CD4-positive, alpha-beta T cell treated with Interleukin-10 for 1 hour (primary cell): ENCODE measurements around the gene RBM10.

ENCODE experiments used
- DNase-seq: peaks from one replicate; pipeline ENCODE4 v3.0.0-alpha.2; 2020

RBM10 gene

DNA sequence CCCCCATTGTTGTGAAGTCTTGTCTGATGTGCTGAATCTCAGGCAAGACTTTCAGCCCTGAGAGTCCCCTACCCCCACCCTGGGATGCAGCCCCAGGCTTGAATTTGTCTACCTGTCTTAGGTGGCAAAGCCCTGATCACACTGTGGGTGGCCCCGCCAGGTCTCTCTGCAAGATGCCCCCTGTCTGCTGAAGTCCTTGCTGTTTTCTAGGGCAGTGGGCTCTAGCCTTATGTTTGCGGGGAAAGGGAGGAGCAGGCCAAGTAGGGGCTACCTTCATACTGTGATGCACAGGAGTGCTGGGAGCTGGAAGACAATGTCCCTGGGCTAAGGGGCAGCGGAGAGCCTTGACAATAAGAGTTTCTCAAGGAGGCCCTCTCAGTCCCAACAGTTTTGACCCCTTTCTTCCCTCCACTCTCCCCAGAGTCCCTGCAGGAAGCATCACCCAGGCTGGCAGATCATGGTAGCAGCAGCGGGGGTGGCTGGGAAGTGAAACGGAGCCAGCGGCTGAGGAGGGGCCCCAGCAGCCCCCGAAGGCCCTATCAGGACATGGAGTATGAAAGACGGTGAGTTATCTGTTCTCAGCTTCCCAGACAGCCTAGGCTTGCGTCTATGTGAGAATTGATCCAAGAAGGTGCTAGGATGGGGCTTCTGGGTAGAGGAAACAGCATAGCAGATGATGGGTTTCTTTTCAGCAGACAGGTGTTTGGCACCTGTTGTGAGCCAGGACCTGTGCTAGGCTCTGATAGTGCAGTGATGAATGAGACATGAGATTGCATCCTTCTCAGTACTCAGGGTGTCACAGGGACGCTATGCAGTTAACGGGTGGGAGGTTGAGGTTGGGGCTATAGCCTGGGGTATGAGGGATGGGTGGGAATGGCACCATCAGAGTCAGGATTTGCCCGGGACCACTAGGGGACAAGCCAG is 2.2 kb downstream of the RBM10 start:
- no peak for DNase-seq

DNA sequence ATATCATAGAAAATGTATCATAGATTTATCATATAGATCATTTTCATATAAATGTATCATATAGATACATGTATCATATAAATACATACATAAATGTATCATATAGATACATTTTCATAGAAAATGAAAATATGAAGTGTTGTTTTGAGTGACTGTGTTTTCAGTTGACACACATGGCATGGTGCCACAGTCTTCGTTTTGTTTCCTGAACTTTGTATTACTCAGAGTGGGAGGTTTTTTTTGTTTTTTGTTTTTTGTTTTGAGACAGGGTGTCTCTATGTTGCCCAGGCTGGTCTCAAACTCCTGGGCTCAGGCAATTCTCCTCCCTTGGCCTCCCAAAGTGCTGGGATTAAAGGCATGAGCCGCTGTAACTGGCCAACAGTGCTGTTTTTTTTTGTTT is 3.9 kb downstream of the RBM10 start:
- DNase-seq = no peak

DNA sequence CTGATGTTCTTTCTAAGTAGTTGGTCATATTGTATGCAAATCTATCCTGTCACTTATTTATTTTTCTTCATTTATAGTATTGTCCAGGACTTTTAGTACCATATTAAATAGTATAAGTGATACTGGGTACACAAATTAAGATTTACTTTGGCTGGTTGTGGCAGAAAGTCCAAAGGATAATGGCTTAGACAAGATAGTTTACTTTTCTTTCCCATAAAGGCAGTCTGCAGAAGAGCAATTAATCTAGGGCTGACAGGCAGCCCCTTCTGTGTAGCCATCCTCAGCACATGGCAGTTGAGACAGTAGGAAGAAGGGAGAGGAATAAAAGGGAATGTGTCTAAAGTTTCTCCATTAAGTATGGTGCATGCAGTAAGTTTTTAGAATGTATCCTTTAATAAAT is 6.4 kb downstream of the RBM10 start:
- DNase-seq = no peak

DNA sequence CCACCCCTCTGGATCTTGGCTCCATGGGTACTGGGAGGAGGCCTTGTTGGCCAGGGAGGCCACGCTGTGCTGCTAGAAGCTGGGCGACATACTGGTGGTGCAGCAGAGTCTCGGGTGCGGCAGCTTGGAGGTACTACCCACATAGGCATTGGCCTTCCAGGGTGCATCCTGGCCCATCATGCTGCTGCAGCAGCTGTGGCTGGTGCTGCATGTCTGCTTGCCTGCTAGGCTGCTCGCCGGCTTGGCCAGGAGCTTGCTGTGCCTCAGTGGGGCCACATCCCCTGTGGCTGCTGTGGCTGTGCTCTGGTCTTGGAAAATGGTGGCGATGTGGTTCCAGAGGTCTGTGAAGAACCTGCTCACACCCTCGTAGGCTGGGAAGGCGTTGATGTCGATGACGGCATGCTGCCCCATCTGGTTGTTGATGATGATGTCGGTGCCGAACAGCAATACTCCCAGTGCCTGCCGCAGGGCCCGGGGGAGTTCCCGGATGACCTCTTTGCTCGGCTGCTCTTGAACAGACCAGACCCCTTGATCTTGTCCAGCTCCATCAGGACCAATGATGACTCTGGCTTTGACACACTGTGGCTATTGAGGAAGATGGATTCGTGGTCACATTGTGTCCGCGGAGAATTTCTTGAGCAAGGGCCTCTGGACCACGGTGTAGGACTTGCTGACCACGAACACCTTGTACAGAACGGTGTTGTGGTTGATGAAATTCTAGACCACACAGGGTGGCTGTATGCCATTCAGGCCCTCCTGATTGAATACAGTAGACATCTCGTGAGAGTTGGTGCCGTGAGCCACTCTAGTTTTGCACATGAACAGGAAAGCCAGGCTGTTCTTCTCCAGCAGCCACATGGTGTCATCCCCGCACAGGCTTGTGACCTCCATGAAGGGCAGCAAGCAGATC is 11.8 kb downstream of the RBM10 start:
- no peak for DNase-seq

DNA sequence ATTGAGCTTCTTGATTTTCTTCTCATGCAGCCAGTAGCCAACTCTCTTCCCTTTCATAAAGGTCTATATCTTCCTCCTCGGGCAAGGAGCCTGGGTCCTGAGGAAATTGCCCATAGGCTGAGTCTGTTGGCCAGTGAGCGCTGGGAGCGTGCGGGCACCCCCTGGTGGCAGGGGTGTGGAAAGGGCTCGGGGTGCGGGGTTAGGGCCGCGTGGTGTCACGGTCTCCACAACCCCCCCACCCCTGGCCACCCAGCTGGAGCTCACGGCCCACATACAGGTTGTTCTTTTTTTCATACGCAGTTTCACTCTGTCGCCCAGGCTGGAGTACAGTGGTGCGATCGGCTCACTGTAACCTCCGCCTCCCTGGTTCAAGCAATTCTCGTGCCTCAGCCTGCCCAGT is 13.1 kb downstream of the RBM10 start:
- no peak for DNase-seq

DNA sequence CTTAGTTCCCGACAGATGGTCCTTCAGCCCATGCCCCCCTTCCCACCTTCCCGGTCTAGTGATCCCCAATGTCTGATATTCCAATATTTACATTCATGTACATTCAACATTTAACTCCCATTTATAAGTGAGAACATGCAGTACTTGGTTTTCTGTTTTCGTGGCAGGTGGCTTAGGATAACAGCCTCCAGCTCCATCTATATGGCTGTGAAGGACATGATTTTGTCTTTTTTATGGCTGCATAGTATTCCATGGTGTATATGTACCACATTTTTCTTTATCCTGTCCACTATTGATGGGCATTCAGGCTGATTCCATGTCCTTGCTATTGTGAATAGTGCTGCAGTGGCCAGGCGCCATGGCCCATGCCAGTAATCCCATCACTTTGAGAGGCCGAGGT is 13.8 kb downstream of the RBM10 start:
- DNase-seq = no peak

DNA sequence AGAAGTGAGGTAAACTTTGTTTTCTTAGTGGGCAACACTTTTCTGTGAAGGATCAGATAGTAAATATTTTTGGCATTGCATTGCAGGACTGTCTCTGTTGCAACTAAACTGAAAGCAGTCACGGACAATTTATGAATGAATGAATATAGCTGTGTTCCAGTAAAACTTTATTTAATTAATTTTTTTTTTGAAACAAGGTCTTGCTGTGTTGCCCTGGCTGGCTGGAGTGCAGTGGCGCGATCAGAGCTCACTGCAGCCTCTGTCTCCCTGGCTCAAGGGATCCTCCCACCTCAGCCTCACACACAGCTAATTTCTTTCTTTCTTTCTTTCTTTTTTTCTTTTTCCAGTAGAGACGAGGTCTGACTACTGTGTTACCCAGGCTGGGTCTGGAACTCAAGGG is 15.8 kb downstream of the RBM10 start:
- no peak for DNase-seq

DNA sequence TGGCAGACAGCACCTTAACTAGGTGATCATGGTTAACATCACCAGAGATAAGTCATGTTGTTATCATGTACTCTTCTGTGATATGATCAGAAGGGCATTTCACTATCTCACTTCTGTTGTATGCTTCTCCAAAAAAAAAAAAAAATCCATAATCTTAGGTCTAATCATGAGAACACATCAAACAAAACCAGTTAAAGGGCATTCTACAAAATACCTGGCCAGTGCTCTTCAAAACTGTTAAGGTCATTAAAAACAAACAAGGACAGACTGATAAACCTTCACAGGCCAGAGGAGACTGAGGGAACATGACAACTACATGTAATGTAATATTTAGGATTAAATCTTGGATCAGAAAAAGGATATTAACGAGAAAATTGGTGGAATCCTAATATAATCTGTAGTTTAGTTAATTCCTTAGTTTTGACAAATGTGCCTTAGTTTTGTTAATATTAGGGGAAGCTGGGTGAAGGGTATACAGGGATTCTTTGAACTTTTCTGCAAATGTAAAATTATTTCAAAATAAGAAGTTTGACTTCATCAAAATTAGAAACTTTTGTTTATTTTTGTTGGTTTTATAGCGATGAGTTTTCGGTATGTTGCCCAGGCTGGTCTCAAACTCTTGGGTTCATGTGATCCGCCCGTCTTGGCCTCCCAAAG is 18.0 kb downstream of the RBM10 start:
- no peak for DNase-seq

DNA sequence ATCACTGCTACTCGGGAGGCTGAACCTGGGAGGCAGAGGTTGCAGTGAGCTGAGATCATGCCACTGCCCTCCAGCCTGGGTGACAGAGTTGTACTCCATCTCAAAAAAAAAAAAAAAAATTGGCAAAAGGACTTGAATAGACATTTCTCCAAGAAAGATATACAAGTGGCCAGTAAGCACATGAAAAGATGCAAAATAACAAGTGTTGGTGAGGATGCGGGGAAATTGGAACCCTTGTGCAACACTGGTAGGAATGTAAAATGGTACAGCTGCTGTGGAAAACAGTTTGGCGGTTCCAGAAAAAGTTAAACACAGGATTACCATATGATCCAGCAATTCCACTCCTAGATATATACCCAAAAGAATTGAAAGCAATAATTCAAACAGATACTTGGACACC is 19.4 kb downstream of the RBM10 start:
- DNase-seq = no peak

DNA sequence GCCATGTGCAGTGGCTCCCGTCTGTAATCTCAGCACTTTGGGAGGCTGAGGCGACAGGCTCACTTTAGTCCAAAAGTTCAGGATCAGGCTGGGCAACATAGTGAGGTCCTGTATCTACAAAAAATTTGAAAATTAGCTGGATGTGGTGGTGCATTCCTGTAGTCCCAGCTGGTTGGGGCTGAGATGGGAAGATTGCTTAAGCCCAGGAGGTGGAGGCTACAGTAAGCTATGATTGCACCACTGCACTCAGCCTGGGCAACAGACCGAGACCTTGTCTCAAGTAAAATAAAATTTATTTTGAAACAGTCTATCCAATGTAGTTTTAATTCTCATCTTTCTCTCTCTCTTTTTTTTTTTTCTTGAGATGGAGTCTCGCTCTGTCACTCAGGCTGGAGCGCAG is 21.1 kb downstream of the RBM10 start:
- DNase-seq = no peak

DNA sequence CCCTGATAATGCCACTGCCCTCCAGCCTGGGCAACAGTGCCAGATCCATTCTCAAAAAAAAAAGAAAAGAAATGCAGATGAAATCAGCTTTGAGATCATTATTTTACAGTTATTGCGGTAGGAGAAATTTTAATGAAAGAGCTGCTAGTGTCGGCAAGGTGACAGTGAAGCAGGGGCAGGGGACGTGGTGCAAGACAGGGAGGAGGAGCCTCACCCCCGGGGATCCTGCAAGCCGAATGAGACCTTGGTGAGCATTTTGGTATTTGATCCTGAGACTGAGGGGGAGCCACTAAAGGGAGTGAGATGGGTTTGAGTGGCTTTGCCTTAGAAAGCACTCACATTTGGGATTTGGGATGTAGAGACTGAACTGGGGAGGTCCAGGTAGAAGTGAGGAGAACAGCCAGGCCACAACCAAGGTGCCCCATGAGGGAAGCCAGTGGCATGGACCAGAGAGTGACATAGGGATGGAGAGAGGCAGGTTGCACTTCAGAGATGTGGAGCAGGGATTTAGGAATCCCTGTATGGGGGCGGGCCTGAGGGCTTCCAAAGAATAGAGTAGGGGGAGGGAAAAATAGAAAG is 23.6 kb downstream of the RBM10 start:
- DNase-seq = no peak

DNA sequence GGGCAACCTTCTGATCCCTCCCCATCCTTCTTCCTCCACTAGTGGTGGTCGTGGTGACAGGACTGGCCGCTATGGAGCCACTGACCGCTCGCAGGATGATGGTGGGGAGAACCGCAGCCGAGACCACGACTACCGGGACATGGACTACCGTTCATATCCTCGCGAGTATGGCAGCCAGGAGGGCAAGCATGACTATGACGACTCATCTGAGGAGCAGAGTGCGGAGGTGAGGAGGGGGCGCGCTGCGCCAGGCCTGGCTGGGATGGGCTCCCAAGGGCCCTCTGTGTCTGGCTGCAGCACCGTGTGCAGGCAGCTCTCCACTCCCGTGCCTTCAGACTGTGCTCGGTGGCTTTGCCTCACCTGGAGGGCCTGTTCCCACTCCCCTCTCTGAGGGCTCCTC is 24.3 kb downstream of the RBM10 start:
- DNase-seq = no peak

DNA sequence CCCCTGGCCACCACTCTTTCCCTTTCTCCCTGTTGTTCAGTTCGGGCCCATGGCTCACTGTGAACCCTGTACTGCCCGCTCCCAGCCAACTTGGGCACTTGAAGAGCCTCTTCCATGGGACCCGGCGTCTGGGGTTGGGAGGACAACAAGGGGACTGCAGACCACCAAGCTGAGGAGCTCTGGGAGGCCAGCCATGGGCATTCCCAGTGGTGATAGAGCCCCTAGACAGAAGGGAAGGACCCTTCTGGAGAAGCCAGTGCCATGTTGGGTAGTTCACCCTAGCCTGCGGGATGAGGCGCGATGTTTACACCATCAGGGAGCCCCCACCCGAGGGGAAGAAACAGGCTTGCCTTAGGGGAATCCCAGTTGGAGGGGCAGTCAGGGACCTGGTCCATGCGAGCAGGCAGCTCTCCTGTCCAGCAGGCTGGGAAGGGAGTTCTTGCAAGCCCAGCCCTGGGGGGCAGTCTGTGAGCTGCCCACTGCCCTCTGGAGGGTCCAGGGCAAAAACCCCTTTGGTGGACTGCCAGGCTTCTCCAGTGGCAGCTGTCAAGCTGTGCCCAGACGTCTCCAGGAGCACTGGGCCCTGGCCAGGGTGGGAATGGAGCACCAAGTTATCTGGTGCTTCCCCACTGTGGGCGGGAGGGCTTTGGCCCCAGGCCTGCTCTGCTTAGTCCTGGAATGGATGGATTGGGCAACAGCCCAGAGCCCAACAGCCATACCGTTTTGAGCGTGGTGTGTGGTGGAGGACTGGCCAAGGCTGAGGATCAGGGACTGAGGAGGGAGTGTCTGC is 24.9 kb downstream of the RBM10 start:
- DNase-seq = no peak

DNA sequence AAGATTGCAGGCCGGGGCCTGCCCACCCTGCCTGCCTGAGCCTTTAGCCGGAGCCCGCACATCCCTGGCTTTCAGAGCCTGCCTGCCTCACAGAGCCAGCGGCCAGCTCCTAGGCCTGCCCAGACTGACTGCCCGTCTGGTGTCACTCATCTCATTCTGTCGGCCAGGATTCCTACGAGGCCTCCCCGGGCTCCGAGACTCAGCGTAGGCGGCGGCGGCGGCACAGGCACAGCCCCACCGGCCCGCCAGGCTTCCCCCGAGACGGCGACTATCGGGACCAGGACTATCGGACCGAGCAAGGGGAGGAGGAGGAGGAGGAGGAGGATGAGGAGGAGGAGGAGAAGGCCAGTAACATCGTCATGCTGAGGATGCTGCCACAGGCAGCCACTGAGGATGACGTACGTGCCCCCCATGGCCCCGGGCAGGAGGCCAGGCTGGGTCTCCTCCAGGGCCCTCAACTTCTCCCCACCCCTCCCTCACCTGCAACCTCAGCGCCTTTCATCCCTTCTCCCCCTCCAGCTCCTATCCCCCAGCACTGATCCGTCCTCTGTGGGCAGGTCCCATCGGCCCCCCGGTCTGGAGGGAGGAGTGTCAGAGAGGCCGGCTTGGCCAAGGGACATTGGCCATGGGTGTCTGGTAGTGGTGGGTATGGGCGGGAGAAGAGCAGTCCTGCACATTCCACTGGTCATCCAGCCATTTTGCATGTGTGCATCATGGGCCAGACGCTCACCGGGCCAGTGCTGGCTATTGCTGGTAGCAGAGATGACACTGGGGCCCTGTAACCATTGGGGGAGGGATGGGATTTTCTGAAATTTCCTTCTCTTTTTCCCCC is 26.1 kb downstream of the RBM10 start:
- no peak for DNase-seq

DNA sequence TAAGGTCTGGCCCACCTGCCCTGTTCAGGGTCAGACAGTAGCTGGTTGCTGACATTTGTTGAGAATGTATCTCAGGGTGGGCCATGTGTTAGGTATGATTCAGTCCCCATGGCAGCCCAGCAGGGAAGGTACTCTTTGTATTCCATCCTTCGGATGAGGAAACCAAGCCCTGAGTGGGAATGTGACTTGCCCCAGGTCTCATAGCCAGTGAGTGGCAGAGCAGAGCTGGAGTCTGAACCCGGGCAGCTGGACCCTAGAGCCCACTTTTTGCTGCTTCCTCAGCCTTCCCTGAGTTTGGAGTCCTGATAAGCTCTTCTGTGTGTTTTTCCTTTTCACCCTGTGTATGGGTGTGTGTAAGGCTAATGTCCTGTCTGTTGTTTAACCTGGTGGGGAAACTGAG is 27.0 kb downstream of the RBM10 start:
- DNase-seq = no peak

DNA sequence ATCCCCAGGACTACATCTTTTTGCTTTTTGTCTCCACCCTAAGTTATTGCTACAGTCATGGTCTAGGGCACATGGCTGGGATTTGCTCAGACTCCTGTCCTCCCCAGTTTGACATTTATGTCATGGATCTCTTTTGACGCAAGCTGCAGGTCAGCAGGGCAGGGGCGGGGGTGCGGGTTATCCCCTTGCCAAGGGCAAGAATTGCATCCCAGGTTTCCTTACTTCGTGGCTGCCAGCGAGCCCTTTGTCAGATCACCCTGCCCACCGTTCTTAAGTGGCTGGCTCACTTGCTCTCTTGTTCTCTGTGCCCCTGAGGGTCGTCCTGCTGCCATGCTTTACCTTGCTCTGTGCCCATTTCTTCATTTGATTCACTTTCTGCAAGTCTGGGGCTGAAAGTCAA is 27.5 kb downstream of the RBM10 start:
- DNase-seq = no peak

DNA sequence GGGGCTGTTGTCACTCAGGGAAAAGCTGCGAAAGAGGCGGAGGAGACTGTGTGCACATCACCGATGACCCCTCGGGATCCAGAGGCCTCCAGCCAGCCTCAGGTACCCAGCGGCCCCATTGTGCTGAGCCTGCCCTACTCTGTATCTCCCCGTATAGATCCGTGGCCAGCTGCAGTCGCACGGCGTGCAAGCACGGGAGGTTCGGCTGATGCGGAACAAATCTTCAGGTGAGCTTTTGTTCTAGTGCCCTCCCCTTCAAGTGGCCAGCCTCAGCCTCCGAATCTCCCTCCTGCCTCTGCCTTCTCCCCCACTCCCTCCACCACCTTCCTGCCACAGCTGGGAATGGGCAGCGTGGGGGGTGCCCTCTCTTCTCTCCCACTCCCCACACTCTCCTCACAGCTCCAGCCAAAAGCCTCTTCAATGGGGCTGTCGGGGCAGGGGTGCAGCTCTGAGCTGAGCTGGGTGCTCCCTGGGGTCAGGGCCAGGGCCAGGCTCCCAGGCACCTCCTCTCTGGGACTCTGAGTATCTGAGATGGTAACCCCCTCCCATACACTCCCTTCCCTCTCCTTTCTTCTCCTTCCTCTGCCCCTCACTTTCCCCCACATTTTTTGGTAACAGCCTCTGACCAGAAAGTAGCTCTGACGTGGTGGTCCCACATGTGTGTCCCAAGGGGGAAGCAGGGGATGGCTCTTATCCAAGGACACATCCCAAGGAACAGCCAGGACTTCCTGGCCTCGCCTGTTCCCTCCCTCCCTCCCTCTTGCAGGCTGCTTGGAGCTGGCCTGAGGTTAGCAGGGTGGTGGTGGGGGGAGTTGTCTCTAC is 28.2 kb downstream of the RBM10 start:
- DNase-seq = no peak

DNA sequence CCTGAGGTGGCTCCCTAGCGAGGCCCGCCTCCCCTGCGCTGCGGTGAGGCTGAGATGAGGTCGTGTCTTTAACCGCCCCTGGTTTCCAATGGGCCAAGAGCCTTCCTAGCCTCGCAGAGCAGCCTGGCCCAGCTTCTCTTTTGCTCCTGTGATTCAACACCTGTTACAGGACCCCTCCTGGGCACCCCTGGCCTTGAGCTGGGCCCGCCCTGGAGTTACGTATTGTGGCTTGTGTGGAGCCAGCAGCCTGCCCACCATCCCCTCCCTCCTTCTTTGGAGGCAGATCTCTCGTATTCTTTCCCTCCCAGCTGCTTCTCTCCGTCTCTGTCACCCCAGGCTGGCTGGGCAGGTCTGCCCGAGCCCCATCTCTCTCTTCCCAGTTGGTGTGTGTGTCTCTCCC is 29.4 kb downstream of the RBM10 start:
- DNase-seq = no peak

DNA sequence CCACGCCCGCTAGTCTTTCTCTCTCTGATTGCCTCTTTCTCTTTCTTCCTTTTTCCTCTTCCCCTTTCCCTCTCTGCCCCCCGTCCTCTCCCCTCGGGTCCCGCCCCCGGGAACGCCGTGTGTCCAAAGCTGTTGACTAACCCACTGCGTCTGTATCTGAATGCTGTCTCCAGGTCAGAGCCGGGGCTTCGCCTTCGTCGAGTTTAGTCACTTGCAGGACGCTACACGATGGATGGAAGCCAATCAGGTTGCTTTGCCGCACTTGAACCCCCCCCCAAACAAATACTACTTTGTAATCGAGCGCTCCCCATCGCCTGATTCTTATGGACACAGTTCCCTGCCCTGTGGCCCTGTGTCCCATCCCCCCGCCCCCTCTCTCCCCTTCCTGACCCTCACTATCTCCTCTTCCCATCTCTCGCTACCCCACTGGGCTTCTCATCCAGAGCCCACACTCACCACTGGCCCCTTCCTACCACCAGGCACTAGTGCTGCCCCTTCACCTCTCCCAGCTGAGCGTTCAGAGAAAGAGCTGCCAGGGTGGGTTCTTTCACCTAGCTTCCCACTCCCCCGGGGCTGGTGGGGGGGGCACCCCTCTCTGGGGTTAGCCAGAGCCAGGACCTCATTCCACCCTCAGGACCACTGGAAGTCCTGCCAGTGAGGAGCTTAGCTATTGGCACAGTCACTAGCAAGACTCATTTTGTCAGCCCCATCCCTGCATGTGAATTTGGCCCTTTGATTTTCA is 30.0 kb downstream of the RBM10 start:
- no peak for DNase-seq

DNA sequence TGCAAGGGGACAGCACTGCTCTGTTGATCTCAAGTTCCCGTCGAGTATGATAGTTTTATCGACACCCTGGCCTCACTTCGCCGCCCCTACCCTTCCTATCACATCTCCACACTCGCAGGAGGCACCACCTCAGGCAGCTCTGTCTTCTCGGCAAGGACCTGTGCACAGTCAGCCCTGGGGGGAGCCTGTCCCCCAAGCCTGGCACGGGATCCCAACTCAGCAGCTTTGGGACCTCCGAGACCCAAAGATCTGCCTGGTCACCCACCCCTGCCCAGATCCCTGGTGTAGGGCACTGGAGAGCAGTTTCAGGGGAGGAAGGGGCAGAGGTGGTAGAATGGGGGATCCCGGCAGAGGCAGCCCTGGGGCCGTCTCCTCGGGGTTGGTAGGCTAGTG is 30.6 kb downstream of the RBM10 start:
- DNase-seq = no peak
